Cardiac fibroblast (primary cell): ENCODE data around the gene EIF2B1.
A peak's percentile ranks its signal among the peaks of the same experiment; 100 is the strongest.
"Not testable (repeated sequence)": the region's sequence is repeated elsewhere in the genome, so short reads cannot be mapped to it uniquely, and the experiment has no call there.

Experiments
- DNase-seq, 2 donors: peaks; one replicate each; pipeline versions ENCODE4 v3.0.0 to v3.0.0-alpha.2; 2010; ENCODE audit warnings: low read depth in 2 of 2
- H3K4me3 ChIP-seq, 2 donors: replicated peaks in 1 of 2; 1 replicate in 1 of 2; 2 replicates in 1 of 2; pipeline ENCODE4 v1.5.1; 2011; ENCODE audit warnings: low read depth in 2 of 2, low read length in 2 of 2, mild to moderate bottlenecking in 2 of 2, moderate library complexity in 1 of 2
- TF ChIP-seq, protein P1 (sequence below): IDR thresholded peaks from one replicate; pipeline ENCODE4 v1.5.1; 2011; ENCODE audit warnings: low read depth, mild to moderate bottlenecking, low read length, inconsistent platforms

EIF2B1 gene

DNA sequence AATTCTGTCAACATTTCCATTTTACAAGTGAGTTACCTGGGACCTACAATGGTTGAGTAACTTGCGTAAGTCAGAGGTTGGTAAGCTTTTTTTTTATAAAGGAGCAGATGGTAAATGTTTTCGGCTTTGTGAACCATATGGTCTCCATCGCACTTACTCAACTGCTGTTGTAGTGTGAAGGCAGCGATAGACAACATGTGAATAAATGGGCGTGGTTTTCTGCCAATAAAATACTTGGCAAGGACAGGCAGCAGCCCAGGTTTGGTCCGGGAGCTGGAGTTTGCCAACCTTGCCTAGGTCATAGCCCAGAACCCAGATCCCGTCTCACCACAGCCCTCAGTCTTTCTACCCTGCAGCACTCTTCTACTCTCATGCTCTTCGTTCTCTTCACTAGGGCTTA, 25.3 kb downstream of the EIF2B1 start:
- H3K4me3 ChIP-seq: no peak overlapping the region
- TF ChIP-seq, protein P1, sequence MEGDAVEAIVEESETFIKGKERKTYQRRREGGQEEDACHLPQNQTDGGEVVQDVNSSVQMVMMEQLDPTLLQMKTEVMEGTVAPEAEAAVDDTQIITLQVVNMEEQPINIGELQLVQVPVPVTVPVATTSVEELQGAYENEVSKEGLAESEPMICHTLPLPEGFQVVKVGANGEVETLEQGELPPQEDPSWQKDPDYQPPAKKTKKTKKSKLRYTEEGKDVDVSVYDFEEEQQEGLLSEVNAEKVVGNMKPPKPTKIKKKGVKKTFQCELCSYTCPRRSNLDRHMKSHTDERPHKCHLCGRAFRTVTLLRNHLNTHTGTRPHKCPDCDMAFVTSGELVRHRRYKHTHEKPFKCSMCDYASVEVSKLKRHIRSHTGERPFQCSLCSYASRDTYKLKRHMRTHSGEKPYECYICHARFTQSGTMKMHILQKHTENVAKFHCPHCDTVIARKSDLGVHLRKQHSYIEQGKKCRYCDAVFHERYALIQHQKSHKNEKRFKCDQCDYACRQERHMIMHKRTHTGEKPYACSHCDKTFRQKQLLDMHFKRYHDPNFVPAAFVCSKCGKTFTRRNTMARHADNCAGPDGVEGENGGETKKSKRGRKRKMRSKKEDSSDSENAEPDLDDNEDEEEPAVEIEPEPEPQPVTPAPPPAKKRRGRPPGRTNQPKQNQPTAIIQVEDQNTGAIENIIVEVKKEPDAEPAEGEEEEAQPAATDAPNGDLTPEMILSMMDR: no peak
- DNase-seq: no peak

DNA sequence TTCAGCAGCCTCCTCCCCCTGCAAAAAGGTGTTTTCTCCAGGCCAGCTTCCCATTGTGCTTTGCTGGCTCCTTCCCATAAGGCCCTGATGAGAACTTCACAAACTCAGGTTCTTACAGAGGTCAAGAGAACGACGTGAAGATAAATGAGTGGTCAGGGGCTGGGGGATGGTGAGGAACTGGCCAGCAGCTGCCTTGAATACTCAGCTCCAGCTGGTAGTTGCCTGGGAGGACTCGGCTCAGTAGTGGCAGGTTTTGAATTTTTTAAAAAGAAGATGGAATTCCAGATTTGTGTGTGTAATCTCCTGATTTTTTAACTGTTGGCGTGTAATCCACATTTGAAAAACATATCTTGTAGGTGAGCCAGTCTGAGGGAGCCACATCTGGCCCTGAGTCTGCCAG, 25.7 kb downstream of the EIF2B1 start:
- TF ChIP-seq, protein P1: no peak
- no peak overlapping the region for H3K4me3 ChIP-seq
- DNase-seq: no peak

DNA sequence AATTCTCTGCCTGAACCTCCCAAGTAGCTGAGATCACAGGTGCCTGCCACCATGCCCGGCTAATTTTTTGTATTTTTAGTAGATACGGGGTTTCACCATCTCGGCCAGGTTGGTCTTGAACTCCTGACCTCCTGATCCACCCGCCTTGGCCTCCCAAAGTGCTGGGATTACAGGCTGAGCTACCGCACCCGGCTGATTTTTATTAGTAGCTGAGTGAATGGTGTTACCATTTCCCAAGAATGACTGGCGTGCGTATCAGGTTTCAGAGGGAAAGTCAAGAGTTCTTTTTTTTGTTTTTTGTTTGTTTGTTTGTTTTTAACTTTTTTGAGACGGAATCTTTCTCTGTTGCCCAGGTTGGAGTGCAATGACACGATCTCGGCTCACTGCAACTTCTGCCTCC, 30.0 kb downstream of the EIF2B1 start:
- not testable (repeated sequence) for DNase-seq, H3K4me3 ChIP-seq

DNA sequence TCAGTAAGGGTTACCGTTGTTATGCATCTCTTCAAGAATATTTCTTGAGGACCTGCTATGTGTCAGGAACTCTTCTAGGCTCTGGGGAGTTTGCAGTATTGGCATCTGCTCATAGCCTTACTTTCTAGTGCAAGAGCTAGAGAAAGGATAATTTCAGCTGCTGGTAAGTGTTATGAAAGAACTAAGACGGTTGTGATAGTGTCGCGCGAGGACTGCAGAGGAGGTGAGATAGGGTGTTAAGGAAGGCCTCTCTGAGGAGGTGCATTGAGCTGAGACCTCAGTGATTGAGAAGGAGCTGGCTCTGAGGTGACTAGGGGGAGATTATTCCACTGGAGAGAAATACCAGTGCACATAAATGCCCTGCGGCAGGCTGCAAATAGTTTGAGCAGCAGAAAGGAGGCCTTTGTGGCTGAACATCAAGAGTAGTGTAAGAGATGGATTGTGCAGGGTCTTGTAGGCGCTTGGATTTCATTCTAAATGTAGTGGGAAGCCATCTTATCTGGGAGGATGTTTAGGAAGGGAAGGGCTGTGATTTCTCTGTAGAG, 30.8 kb downstream of the EIF2B1 start:
- peak; percentile 13 to 22 for DNase-seq
- TF ChIP-seq, protein P1: no peak
- H3K4me3 ChIP-seq: peak overlapping the region; percentile 98 to 99

DNA sequence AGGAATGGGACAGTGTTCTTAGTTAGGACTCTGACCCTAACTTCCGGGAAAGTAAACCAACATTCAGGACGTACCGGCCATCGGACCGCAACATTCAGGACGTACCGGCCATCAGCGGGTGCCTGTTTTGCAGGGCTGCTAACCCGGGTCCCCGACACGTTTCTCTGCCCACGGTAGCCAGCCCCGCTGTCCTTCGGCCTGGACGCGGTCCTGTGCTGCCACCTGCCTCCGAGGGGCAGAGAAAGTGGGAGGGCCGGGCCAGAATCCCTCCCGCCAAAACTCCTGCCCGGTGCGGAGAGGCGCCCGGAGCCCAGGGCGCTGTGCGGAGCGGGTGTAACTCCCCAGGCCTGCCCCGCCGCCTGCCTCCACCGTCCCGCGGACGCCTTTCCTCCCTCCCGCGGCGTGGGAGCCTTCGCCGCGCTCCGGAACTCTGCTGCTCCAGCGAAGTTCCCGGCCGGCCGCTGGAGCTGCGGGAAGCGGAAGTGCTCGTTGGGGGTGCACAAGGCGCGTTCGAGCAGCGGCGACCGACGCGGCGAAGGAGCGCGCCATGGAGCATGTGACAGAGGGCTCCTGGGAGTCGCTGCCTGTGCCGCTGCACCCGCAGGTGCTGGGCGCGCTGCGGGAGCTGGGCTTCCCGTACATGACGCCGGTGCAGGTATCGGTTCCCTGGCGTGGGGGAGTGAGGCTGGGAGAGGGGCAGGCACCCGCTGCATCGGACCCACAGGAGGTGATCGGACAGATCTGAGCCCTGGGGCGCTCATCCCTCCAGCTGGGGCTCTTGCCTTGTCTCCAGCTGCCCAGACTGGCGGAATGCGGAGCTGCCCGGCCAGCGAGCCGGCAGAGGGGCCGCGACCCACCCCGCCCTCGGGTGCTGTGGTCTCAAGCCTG, 31.6 kb downstream of the EIF2B1 start, which contains the start of gene DDX55:
TSS of gene DDX55 (plus strand) at position 498 of the 888 bp plus-strand sequence. CDS start at position 548, 50 bp downstream.
- peak within 1 kb of the TSS; percentile 98 to 99 for H3K4me3 ChIP-seq
- TF ChIP-seq, protein P1: peak; percentile 35
- peak; percentile 86 for DNase-seq

DNA sequence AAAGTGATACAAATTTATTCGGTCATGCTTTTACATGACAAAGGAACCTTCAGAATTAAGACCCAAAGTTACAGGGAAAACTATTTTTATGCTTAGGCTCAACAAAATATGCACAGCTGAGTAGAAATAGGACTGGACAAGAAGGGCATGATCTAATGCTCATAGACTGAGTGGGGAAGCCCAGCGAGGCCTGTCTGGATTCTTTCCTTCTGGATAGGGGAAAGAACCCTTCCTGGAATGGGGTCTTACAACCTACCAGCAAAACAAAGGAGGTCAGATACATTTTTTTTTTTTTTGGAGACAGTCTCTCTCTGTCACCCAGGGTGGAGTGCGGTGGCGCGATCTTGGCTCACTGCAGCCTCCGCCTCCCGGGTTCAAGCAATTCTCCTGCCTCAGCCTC, 33.8 kb downstream of the EIF2B1 start:
- no peak overlapping the region for H3K4me3 ChIP-seq
- DNase-seq: no peak
- TF ChIP-seq, protein P1: no peak

DNA sequence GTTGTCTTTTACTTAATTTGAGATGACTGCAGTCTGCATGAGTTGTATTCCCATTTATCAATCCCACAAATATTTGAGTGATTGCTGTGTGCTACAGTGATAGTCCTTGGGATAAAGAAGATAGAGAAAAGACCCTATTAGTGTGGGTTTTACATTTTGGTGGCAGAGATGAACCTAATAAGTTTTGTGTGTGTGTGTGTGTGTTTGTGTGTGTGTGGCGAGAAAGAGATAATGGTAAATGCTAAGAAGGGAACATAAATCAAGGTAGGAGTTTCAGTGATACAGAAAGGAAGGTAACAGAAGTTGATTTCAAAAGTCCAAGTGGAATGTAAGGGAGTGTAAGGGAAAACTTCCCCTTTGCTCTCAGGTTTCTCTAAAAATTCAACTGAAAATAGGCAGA, 34.2 kb downstream of the EIF2B1 start:
- no peak for DNase-seq
- no peak overlapping the region for H3K4me3 ChIP-seq
- TF ChIP-seq, protein P1: no peak
